ENCODE measurements around the gene SCP2.

Gene SCP2

DNA sequence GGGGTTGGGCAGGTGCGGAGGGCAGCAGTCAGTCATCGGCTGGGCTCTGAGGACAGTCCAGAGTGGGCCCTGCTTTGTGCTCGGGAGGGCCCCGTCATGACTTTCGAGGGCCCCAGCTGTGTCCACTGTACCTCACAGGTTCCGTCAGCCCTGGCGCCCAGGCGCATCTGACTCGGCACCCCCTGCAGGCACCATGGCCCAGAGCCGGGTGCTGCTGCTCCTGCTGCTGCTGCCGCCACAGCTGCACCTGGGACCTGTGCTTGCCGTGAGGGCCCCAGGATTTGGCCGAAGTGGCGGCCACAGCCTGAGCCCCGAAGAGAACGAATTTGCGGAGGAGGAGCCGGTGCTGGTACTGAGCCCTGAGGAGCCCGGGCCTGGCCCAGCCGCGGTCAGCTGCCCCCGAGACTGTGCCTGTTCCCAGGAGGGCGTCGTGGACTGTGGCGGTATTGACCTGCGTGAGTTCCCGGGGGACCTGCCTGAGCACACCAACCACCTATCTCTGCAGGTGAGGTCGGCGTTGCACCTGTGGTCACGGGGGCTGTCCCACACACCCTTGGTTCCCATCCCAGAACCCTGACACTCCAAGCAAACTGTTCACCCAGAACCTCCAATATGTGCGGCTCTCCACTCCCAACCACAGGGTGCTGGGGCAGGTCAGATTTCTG lies 142.7 kb downstream of the SCP2 start:
- DNase-seq, result no peak

GRCh38 chr1:53070621-53071020 lies 143.5 kb downstream of the SCP2 start:
- no peak for DNase-seq

GRCh38 chr1:53071167-53071865 lies 144.2 kb downstream of the SCP2 start:
- no peak for DNase-seq

GRCh38 chr1:53071915-53072314 lies 144.8 kb downstream of the SCP2 start:
- DNase-seq, result no peak

- DNase-seq, result no peak
Observed at GRCh38 chr1:53073287-53073686, 146.2 kb downstream of the SCP2 start.

DNA sequence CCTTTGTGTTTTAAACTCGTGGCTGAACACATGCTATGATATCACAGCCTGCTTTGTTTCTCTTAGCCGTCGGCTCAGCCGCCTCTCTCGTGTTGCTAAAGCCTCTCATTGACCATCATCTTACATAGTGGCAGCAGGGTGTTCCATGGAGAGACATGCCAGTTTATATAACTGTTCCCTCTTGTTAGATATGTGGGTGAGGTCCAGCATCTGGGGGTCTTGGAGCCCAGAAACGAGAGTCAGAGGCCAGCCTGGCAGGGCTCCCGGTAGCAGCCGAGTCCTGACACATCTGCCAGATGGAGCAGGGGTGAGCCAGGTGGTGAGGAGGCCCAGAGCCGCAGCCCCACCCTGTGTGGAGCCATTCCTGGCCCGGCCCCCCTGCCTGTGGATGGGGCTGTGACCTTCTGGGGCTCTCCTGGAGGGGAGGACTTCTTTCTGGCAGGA lies 146.8 kb downstream of the SCP2 start:
- DNase-seq, result no peak

- DNase-seq, result no peak
Observed at GRCh38 chr1:53074313-53075154, 147.5 kb downstream of the SCP2 start.

- DNase-seq, result no peak
Observed at GRCh38 chr1:53075206-53075605, 148.1 kb downstream of the SCP2 start.

GRCh38 chr1:53075761-53076163 lies 148.7 kb downstream of the SCP2 start:
- DNase-seq, result no peak

- DNase-seq, result no peak
Observed at GRCh38 chr1:53076165-53076564, 149.1 kb downstream of the SCP2 start.

DNA sequence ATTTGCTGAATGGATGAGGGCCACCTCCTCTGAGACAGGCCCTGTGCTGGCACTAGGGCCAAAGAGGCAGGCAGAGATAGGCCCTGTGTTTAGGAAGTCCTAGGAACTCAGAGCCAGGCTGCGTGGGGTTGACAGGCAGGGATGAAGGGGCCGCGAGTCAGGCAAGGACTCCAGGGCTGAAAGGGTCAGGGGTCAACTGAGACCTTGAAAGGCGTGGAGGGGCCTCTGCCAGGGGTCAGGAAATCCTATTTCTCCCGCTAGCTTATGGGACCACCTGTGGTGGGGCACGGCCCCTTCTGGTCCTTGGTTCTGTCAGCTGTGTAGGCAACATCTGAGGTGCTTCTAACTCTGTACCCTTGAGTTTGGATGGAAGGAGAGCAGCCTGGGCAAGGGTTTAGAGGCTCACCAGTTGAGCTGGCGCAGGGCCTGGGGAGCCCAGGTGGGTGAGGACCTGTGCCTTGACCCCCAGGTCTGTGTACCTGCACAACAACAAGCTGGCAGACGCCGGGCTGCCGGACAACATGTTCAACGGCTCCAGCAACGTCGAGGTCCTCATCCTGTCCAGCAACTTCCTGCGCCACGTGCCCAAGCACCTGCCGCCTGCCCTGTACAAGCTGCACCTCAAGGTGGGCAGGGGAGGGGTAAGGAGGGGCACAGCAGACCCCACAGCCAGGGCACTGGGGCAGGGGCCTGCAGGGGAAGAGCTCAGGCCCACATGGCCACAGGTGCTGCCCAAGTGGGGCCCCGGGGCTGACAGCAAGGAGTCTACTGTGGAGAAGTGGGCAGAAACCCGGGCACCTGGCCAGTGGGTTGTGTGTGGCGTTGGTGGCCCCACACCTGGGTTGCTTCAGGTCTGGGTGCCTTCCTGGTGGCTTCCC lies 149.9 kb downstream of the SCP2 start:
- no peak for DNase-seq

DNA sequence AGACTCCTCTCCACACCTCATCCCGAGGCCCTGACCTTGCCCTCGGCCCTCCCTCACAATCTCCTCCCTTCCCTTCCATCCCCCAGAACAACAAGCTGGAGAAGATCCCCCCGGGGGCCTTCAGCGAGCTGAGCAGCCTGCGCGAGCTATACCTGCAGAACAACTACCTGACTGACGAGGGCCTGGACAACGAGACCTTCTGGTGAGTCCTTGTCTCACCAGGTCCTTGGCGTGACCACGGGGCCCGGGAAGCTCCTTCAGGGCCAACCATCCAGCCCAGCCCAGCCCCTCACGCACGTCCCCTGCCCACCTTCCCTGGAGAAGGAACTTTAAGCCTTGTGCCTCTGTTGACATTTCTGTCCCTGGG lies 150.5 kb downstream of the SCP2 start:
- DNase-seq, result no peak

- no peak for DNase-seq
Observed at GRCh38 chr1:53078333-53079101, 151.4 kb downstream of the SCP2 start.

- DNase-seq, result no peak
Observed at GRCh38 chr1:53079251-53079650, 152.2 kb downstream of the SCP2 start.

DNA sequence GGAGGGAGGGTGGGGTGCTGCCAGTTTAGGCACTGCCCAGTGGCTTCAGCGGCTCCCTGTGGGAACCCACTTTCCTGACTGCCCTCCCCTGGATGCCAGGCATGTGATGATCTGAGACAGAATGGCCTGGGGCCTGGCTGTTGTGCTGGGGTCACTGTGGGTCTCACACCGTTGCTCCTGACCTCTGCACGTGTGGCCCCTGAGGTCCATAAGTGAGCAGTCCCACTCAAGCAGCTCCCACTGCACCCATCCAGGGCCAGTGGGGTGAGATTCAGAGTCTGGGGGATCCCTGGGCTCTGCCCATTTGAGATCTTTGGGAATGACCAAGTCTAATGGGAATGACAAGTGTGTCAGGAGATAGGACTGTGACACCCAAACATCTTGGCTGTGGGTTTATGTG lies 153.0 kb downstream of the SCP2 start:
- DNase-seq, result no peak

DNA sequence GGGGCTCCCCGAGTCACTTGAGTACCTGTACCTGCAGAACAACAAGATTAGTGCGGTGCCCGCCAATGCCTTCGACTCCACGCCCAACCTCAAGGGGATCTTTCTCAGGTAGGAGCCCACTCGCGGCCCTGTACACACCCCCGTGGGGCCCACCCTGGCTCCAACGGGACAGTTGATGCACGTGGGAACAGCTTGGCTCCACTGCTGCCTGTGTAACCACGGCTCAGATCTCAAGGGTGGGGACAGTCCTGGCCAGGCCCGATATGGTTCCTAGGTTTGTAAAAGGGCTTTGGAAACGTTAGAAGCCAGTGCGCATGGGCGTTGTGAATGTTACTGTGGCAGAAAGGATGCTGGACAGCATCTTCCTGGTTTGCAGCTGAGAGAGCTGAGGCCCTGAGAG lies 153.7 kb downstream of the SCP2 start:
- DNase-seq, result no peak

DNA sequence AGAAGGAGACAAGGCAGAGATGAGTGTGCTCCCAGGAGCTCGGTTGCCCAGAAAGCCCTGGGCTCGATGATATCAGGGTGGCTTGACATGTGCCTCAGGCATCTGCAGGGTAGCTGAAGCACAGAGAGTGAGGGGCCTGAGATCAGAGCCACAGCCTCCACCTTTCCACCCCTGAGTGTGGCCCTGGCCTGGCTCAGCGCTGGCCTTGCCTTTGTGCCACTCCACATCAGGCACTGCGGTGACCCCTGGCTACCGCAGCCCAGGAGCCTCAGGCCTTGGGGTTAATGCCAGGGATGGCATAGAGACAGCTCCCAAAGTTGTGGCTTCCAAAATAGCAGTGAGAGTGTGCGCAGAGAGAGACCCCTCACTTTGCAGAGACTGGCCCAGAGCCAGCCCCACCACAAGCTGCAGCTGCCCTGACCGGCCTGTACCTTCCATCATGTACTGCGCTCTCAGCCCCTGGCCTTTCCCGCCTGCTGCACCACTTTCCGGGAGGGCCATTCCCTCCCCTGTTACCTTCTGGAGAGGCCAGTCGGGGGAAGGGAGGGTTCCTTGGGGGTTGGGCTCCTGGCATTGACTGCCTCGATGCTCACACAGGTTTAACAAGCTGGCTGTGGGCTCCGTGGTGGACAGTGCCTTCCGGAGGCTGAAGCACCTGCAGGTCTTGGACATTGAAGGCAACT lies 154.4 kb downstream of the SCP2 start:
- no peak for DNase-seq

- no peak for DNase-seq
Observed at GRCh38 chr1:53082826-53083455, 155.9 kb downstream of the SCP2 start.

DNA sequence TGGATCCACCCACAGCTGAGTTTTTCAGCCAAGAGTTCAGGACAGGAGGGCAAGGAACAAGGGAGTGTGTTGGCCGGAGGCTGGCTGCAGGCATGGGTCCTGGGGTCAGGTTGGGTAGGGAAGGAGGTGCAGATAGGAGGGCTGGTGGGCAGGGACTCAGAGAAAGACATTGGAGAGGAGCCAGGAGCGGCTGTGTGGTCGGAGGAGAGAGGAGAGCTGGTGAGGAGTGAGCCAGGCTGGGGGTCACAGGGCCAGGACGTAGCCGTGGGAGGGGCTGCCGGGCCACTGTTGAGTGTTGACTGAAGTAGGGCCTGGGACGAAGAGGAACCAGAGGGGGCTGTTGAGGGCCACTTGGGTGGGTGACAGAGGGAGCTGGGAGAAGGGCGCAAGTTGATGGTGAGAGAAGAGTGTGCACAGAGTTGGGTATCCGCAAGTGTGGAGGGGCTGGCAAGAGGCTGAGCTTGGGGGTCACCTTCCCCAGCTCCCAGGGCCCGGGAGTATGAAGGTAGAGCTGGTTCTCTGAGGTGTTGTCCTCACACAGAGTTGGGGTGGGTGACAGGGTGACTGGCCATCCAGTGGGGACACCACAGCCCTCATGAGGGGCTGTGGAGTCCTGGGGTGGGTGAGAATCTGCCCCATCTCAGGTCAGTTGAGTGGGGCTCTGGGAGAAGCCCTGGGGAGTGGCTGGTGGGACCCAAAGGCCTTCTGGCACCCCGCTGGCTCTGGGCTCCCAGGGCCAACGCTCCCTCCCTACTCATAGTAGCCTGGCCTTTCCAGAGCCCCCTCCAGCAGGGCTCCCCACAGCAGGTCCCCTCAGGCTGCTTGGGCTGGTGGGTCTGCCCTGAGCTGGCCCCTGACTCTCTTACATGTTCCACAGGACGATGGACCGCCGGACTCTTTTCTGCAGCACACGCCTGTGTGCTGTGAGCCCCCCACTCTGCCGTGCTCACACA lies 156.8 kb downstream of the SCP2 start:
- DNase-seq, result no peak

- DNase-seq, result no peak
Observed at GRCh38 chr1:53084589-53084971, 157.5 kb downstream of the SCP2 start.

Measured in activated CD4-positive, alpha-beta T cell treated with anti-CD3 and anti-CD28 coated beads, Interleukin-10, Interleukin-2, amounts not matched to agents 100 ng/mL and 50 ng/mL, durations not matched to agents 16 hours and 8 hours (primary cell).